ENCODE data around the gene PLK2.

The PLK2 gene

GRCh38 chr5:58501778-58502417 lies 42.0 kb upstream of the PLK2 start:
- peak; percentile 23 for TF ChIP-seq CTCF (IDR thresholded peaks at IDR 0.05; ENCODE audit: insufficient read depth, low read depth, low read length, missing control alignments)
- H3K4me3 ChIP-seq (ENCODE audit: low read length): no peak overlapping the region
- DNase-seq (ENCODE audit: low read depth): peak; percentile 19

DNA sequence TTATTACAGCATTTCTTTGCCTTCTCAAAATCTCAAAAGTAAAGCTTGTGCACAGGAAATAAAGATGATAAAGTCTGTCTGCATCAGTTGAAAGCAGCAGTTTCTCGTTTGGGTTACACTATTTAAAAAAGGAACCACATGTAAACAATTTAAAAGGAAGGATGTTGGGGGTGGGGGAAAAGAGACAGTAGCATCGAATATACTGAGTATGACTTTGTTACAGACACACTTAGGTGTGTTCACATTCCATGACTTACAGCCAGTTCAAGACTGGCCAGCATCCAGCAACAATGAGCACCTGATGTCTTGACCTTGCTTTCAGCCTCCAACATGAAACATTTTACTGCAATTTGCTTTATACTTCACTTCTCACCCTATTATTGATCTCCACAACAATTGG lies 40.1 kb upstream of the PLK2 start:
- H3K4me3 ChIP-seq (ENCODE audit: low read length): no peak overlapping the region
- TF ChIP-seq CTCF (IDR thresholded peaks at IDR 0.05; ENCODE audit: insufficient read depth, low read depth, low read length, missing control alignments): no peak
- DNase-seq (ENCODE audit: low read depth): no peak

GRCh38 chr5:58499231-58499630 lies 39.3 kb upstream of the PLK2 start:
- DNase-seq (ENCODE audit: low read depth): no peak
- TF ChIP-seq CTCF (IDR thresholded peaks at IDR 0.05; ENCODE audit: insufficient read depth, low read depth, low read length, missing control alignments): no peak
- no peak overlapping the region for H3K4me3 ChIP-seq (ENCODE audit: low read length)

- TF ChIP-seq CTCF (IDR thresholded peaks at IDR 0.05; ENCODE audit: insufficient read depth, low read depth, low read length, missing control alignments): peak; percentile 90
- DNase-seq (ENCODE audit: low read depth): peak; percentile 53
- no peak overlapping the region for H3K4me3 ChIP-seq (ENCODE audit: low read length)
These were observed 38.6 kb upstream of the PLK2 start for GRCh38 chr5:58498340-58498942.

DNA sequence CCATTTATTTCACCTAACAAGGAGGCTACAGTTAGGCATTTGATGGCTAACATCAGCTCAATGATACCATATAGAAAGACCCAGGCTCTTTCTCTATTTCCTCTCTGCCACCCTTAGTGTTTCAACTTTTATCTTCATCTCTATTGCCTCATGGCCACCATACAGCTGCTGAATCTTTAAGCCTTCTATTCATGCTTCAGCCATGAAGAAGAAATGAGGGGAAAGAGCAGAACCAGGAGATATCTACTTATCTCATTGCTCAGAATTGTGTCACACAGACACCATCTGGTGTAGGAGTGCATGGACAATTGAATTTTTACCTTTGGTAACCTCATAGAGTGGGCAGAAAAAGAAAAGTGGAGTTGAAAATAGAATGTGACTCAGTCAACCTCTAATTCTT lies 38.0 kb upstream of the PLK2 start:
- TF ChIP-seq CTCF (IDR thresholded peaks at IDR 0.05; ENCODE audit: insufficient read depth, low read depth, low read length, missing control alignments): no peak
- DNase-seq (ENCODE audit: low read depth): no peak
- no peak overlapping the region for H3K4me3 ChIP-seq (ENCODE audit: low read length)

GRCh38 chr5:58497386-58497785 lies 37.5 kb upstream of the PLK2 start:
- DNase-seq (ENCODE audit: low read depth): no peak
- H3K4me3 ChIP-seq (ENCODE audit: low read length): no peak overlapping the region
- no peak for TF ChIP-seq CTCF (IDR thresholded peaks at IDR 0.05; ENCODE audit: insufficient read depth, low read depth, low read length, missing control alignments)

GRCh38 chr5:58496488-58496887 lies 36.6 kb upstream of the PLK2 start:
- DNase-seq (ENCODE audit: low read depth): no peak
- H3K4me3 ChIP-seq (ENCODE audit: low read length): no peak overlapping the region
- TF ChIP-seq CTCF (IDR thresholded peaks at IDR 0.05; ENCODE audit: insufficient read depth, low read depth, low read length, missing control alignments): peak; percentile 36
